ENCODE measurements around the gene MYO7A.
A peak's percentile ranks its signal among the peaks of the same experiment; 100 is the strongest.

Gene MYO7A

DNA sequence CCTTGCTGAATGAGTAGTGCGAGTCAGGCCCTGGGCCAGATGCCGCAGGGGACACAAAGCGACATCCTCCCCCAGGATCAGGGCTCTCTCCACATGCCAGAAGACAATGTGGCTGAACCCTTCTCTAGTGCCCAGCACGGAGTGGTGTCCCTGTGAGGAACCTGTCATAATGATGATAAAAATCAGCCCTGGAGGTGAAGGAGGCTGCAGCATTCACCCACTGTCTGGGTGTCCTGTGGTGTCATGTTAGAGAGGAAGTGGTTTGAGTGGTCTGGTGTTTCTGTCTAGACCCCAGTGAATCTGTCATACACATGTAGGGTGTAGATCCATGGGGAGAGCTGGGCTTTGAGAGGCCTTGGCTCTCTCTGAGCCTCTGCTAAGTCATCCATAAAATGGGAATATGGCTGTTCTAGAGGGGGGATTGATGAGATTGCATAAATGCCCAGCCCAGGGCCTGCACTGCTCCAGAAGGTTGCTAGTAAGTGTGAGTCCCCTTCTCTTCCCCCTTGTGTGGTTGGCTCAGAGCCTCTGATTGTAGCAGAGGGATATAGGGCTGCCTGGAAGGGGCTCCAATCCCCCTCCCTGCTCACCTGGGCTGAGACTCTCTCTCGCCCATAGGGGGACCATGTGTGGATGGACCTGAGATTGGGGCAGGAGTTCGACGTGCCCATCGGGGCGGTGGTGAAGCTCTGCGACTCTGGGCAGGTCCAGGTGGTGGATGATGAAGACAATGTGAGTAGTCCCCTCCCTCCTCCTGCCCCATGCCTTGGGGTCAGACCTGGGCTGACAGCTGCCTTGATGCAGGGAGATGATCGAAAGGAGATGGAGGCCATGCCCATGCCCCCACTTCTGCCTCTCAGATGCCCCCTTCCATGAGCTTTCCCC, 14.3 kb downstream of the MYO7A start:
- no peak overlapping the region for H3K27ac ChIP-seq
- H3K9ac ChIP-seq, result no peak overlapping the region
- H3K4me2 ChIP-seq, result peak overlapping the region; percentile 63
- H3K4me3 ChIP-seq, result no peak overlapping the region
- H3K27me3 ChIP-seq, result no peaks in the 10 kb centered on the region
- H3K9me3 ChIP-seq, result no peaks in the 10 kb centered on the region
- no peaks in the 10 kb centered on the region for H4K20me1 ChIP-seq
- no peaks in the 10 kb centered on the region for H3K36me3 ChIP-seq
- TF ChIP-seq Cebpa-rat (IDR thresholded peaks at IDR 0.05), result no peak
- H3K4me1 ChIP-seq, result peaks cover 78% of the 10 kb centered on the region

DNA sequence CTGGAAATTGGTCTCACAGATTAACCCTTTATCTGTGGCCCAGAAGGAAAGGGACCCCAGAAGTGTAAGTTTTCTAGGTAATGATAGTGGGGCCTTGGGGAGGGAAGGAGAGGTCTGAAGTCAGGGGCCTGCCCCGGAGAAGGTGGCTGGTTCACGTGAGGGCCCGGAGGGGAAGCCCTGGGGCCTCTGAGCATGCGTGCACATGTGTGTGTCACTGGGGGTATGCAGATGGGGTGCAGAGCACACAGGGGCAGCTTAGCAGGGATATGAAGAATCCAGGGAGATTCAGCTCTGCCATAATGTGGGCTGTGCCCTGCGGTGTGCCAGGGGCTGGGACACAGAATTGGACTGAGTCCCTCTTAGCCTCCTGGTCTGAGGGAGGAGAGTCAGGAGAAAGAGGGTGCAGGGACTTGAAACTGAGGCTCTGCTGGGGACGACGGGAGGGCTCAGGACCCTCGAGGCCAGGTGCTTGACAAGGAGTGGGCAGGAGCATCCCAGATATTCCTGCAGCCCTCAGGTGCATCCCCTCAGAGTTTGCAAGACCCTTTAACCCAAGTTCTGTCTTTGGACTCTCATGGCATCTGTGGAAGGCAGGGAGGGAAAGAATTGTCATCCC, 15.5 kb downstream of the MYO7A start:
- Histone ChIP-seq H3K27ac (no peak overlapping the region), H3K27me3 (no peaks in the 10 kb centered on the region), H3K9me3 (no peaks in the 10 kb centered on the region), H3K4me1 (peaks cover 77% of the 10 kb centered on the region), H3K4me3 (no peak overlapping the region), H3K9ac (no peak overlapping the region), H3K36me3 (no peaks in the 10 kb centered on the region), H4K20me1 (no peaks in the 10 kb centered on the region), H3K4me2 (no peak overlapping the region)
- no peak for TF ChIP-seq Cebpa-rat (IDR thresholded peaks at IDR 0.05)

DNA sequence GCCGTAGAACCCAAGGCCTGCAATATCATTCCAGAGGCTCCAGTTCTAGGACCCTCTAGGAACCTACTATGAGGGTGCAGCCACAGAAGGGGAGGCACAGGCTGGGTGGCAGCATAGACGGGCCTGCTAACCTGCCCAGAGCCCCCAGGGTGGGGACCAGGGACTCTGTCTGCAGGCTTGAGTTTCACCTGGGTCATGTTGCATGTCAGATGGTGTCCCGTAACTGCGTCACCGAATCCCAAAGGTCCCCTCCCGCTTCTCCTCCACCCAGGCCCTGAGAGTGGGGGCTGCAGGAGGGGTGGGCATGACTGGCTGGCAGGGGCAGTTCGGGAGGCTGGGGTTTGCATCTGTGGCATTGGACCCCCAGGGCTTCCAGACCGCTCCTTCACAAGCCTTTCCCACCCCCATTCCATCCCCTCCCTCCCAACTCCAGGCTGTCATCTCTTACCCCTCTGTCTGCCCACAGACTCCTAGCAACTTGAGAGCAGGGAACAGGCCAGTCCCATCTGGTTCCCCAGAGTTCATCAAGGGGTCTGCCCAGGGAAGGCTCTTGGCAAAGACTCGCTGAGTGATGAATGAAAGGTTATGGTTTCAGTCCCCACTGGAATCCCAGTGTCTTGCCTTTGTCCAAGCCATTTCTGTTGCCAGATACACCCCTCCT, 16.3 kb downstream of the MYO7A start:
- no peak overlapping the region for H3K27ac ChIP-seq
- no peak overlapping the region for H3K4me2 ChIP-seq
- TF ChIP-seq Cebpa-rat (IDR thresholded peaks at IDR 0.05), result no peak
- no peak overlapping the region for H3K4me3 ChIP-seq
- no peaks in the 10 kb centered on the region for H3K36me3 ChIP-seq
- no peaks in the 10 kb centered on the region for H3K9me3 ChIP-seq
- H3K9ac ChIP-seq, result no peak overlapping the region
- no peaks in the 10 kb centered on the region for H4K20me1 ChIP-seq
- H3K27me3 ChIP-seq, result no peaks in the 10 kb centered on the region
- H3K4me1 ChIP-seq, result peaks cover 77% of the 10 kb centered on the region

DNA sequence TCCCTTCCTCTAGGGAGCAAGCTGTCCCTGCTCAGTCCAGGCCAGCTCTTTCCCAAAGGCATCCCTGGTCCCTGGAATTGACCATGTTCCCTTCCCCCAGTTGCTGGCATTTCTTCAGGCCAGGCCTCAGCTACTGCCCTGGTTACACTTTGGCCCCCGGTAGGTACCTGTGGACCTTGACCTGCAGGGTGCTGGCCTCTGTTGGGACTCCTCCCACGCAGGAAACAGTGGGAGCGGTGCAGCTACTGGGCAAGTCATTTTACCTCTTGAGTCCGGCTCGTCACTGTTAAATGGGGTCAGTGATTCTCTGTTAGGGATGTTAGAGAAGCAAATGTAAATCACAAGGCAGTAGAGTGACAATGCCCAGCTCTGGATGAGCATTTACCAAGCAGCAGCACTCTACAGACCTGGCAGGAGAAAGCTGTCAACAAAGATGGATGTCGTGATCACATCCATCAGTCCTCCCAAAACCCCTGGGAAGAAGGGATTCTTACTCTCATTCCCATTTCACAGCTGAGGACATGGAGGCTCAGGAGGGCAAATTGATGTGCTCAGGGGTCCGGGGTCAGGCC, 16.9 kb downstream of the MYO7A start:
- Histone ChIP-seq H3K4me1 (peaks cover 77% of the 10 kb centered on the region), H3K4me2 (no peak overlapping the region), H3K9me3 (no peaks in the 10 kb centered on the region), H3K9ac (no peak overlapping the region), H4K20me1 (no peaks in the 10 kb centered on the region), H3K27me3 (no peaks in the 10 kb centered on the region), H3K36me3 (no peaks in the 10 kb centered on the region), H3K27ac (no peak overlapping the region), H3K4me3 (no peak overlapping the region)
- TF ChIP-seq Cebpa-rat (IDR thresholded peaks at IDR 0.05), result no peak

DNA sequence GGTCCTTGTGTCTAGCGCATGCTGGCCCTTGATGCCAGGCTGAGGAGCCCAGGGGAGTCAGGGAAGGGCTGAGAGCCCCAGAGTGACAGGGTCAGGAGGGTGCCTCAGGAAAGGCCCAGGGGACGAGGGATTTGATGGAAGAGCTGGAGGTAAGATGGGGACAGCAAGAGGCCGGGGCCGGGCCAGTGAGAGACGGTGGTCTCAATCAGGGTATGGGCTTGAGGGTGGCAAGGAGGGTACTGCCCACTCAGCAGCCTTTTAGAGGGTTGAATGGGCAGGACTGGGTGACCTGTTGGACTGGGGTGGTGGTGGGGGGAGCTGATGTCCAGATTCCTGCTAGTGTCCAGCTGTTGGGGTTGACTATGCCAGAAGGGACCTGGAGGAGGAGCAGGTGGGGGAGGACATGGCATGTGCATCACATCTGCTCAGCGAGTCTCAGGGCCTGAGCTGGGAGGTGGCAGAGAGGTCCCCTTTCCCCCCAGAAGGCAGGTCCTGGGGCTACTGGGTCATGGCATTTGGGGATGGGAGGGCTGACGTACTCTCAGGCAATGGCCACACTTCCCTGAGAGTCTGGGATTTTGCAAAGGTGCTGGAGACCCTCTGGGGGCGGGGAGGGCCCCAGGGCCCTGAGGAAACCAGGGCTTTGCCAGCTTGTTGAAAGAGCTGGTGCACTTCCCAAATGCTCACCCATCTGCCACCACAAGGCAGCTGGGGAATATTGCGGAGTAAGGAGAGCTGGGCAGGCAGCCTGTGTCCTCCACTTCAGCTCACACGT, 18.4 kb downstream of the MYO7A start:
- Histone ChIP-seq H3K4me2 (peak overlapping the region; percentile 64), H3K4me1 (peaks cover 77% of the 10 kb centered on the region), H3K36me3 (no peaks in the 10 kb centered on the region), H3K4me3 (no peak overlapping the region), H4K20me1 (no peaks in the 10 kb centered on the region), H3K9ac (no peak overlapping the region), H3K27me3 (no peaks in the 10 kb centered on the region), H3K27ac (peak overlapping the region; percentile 31; the same call in 1 of the 2 replicates), H3K9me3 (no peaks in the 10 kb centered on the region)
- no peak for TF ChIP-seq Cebpa-rat (IDR thresholded peaks at IDR 0.05)

DNA sequence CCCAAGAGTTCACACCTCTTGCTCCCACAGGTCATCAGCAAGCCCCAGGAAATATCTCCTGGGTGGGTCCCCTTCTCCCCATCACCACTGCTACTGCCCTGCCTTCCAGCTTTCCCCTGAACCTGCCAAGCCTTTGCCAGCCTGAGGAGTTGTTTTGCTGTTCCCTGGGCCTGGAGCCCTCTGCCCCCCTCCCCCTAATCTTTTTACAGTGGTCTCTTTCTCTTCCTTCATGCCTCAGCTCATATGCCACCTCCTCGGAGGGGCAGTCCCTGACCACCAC, 18.9 kb downstream of the MYO7A start:
- Histone ChIP-seq H3K4me2 (peak overlapping the region; percentile 64), H3K27me3 (no peaks in the 10 kb centered on the region), H3K4me3 (no peak overlapping the region), H4K20me1 (no peaks in the 10 kb centered on the region), H3K9ac (no peak overlapping the region), H3K36me3 (no peaks in the 10 kb centered on the region), H3K27ac (peak overlapping the region; percentile 31; the same call in 1 of the 2 replicates), H3K9me3 (no peaks in the 10 kb centered on the region), H3K4me1 (peaks cover 77% of the 10 kb centered on the region)
- TF ChIP-seq Cebpa-rat (IDR thresholded peaks at IDR 0.05), result no peak

DNA sequence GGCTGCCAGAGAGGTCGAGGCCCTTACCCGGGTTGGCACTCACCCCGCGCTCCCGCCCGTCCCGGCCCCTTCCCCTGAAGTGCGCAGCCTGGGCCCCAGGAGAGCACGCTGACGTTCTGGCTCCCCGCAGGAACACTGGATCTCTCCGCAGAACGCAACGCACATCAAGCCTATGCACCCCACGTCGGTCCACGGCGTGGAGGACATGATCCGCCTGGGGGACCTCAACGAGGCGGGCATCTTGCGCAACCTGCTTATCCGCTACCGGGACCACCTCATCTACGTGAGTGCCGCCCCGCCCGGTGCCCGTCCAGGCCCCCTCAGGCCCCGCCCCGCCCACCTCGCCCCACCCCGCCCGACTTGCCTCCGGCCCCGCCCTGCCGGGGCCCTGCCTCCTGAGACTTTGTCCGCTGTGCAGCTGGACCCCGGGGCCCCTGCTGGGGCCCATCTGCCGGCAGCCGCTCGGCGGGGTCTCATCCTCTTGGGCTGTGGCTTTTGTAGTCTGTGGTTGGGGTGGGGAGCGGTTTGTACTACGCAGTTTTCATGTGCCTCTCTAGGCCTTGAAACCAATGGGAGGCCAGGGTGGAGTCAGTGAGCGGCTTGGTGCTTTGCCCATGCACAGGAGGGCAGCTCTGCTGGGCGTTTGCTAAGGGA, 19.7 kb downstream of the MYO7A start:
- peak; percentile 73 for TF ChIP-seq Cebpa-rat (IDR thresholded peaks at IDR 0.05)
- H3K36me3 ChIP-seq, result no peaks in the 10 kb centered on the region
- H4K20me1 ChIP-seq, result no peaks in the 10 kb centered on the region
- H3K9ac ChIP-seq, result no peak overlapping the region
- no peak overlapping the region for H3K4me3 ChIP-seq
- H3K27me3 ChIP-seq, result no peaks in the 10 kb centered on the region
- peak overlapping the region; percentile 94 for H3K4me2 ChIP-seq
- H3K27ac ChIP-seq, result 0 out of 2 replicates have a peak overlapping the region, but pooled peaks have one; percentile 35
- no peaks in the 10 kb centered on the region for H3K9me3 ChIP-seq
- peaks cover 77% of the 10 kb centered on the region for H3K4me1 ChIP-seq

DNA sequence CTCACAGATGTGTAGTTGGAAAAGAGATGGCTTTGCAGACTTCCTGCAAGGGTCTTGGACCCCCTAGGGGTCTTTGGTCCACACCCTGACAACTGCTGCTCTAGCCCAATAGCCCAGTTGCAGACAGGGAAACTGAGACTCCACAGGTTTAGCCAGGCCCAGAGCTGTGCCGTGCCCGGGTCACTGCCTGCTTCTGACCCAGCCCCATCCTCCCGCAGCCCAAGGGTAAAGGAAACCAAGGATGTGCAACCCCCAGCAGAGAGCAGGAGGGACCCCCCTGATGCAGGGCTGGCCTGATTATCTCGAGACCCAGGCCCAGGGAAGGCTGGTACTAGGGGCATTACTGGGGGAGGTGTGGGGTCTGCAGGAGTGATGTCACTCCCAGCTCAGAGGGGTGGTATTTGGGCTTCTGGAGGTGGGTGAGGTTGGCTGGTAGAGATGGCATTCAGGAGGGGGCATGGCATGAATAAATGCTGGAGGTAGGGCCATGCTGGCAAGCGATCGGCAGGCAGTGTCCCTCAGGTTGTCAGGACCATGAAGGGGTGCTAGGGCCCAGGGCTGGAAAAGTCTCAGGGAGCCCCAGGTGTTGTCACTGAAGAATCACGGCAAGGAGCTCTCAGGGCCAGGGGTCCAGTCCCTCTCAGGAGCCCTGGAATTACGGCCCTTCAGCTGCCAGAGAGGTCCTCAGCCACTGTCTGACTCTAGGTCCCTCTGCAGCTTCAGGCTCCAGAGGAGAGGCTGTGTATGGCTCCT, 21.1 kb downstream of the MYO7A start:
- Histone ChIP-seq H3K9ac (no peak overlapping the region), H3K4me2 (peak overlapping the region; percentile 94), H3K4me1 (peaks cover 78% of the 10 kb centered on the region), H4K20me1 (no peaks in the 10 kb centered on the region), H3K4me3 (no peak overlapping the region), H3K9me3 (no peaks in the 10 kb centered on the region), H3K27ac (no peak overlapping the region; the same call in 1 of the 2 replicates), H3K27me3 (no peaks in the 10 kb centered on the region), H3K36me3 (no peaks in the 10 kb centered on the region)
- TF ChIP-seq Cebpa-rat (IDR thresholded peaks at IDR 0.05), result no peak

Data from BLaER1 (cell line).